Calu3 (cell line): Measurements from ENCODE around the gene GANAB. TPM values are rescaled to one million over a fixed set of nuclear protein-coding genes. Genes with fewer than 3 reads are reported as not detected.

Experiments
- BruUV-seq: library from RNA; stranded (reverse); fragments of 400-500 nt; replicated peaks from 2 replicates; lab custom pipeline; 2021; lab: Mats Ljungman, UMichigan
- CTCF ChIA-PET: fragments of 300-600 bp; sonication (Branson Sonifier 250); formaldehyde crosslinking; loops from one replicate; lab custom pipeline; 2022; ENCODE audit warnings: antibody characterized with exemption; lab: Charles Lee
- DNase-seq: peaks from one replicate; pipeline ENCODE4 v3.0.0; 2022
- H3K27ac Mint-ChIP-seq: one replicate; pipeline ENCODE4 v1.8.0; 2022; ENCODE audit warnings: mixed read lengths; ENCODE audit not compliant: unreplicated experiment
- H3K27me3 Mint-ChIP-seq: one replicate; pipeline ENCODE4 v1.8.0; 2022; ENCODE audit warnings: mixed read lengths; ENCODE audit not compliant: unreplicated experiment
- H3K36me3 Mint-ChIP-seq: one replicate; pipeline ENCODE4 v1.8.0; 2022; ENCODE audit warnings: mild to moderate bottlenecking, moderate library complexity, mixed read lengths; ENCODE audit not compliant: insufficient read depth, unreplicated experiment
- H3K4me1 Mint-ChIP-seq: one replicate; pipeline ENCODE4 v1.8.0; 2022; ENCODE audit warnings: mild to moderate bottlenecking, low read depth, mixed read lengths; ENCODE audit not compliant: unreplicated experiment
- H3K4me3 Mint-ChIP-seq: one replicate; pipeline ENCODE4 v1.8.0; 2022; ENCODE audit warnings: mild to moderate bottlenecking, low read depth, moderate library complexity, mixed read lengths; ENCODE audit not compliant: unreplicated experiment
- H3K9me3 Mint-ChIP-seq: one replicate; pipeline ENCODE4 v1.8.0; 2022; ENCODE audit warnings: low read depth, mixed read lengths; ENCODE audit not compliant: unreplicated experiment
- intact Hi-C: fragments of 100-400 bp; cut with micrococcal nuclease; formaldehyde crosslinking; loops from one replicate; pipeline ENCODE4 v1.10.0; 2022; ENCODE audit not compliant: unreplicated experiment
- total RNA-seq: library from RNA; stranded (reverse); gene quantifications from 2 replicates; pipeline ENCODE4 v1.2.3, GENCODE V29; 2022
- TF ChIP-seq, protein P1 (sequence below): fragments of 200-600 bp; IDR thresholded peaks from one replicate; pipeline ENCODE4 v1.8.0; 2022; ENCODE audit warnings: antibody characterized with exemption; ENCODE audit not compliant: unreplicated experiment

The GANAB gene
- total RNA-seq, 1 experiment from 2014 or later = 377 TPM

DNA sequence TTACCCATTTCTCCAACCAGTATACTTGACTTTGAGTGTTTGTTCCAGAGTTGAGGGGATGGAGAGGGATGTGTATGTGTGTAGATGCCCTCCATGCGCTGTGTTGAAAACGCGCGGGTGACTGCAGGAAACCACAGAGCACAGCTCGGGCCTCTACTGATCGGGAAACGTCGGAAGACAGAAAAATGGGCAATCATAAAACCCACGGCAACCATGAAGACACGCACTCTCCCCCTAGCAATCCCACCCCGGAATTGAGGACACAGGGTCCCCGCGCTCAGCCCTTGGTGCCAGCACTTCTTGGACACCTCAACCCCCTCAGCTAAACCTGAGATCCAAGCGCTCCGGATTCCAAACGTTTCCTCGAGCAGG, 24.8 kb upstream of the GANAB start:
- Mint-ChIP-seq H3K4me1 (peaks cover 9% of the 10 kb centered on the region), H3K27ac (peak overlapping the region; percentile 98), H3K36me3 (peaks cover 89% of the 10 kb centered on the region), H3K4me3 (peak overlapping the region; percentile 99), H3K27me3 (no peaks in the 10 kb centered on the region), H3K9me3 (no peaks in the 10 kb centered on the region)
- DNase-seq = peak; percentile 24
- TF ChIP-seq, protein P1, sequence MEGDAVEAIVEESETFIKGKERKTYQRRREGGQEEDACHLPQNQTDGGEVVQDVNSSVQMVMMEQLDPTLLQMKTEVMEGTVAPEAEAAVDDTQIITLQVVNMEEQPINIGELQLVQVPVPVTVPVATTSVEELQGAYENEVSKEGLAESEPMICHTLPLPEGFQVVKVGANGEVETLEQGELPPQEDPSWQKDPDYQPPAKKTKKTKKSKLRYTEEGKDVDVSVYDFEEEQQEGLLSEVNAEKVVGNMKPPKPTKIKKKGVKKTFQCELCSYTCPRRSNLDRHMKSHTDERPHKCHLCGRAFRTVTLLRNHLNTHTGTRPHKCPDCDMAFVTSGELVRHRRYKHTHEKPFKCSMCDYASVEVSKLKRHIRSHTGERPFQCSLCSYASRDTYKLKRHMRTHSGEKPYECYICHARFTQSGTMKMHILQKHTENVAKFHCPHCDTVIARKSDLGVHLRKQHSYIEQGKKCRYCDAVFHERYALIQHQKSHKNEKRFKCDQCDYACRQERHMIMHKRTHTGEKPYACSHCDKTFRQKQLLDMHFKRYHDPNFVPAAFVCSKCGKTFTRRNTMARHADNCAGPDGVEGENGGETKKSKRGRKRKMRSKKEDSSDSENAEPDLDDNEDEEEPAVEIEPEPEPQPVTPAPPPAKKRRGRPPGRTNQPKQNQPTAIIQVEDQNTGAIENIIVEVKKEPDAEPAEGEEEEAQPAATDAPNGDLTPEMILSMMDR = no peak
- intact Hi-C loops = no loop called here
- BruUV-seq = no TSS peak
- CTCF ChIA-PET = interaction anchor here (0.6 to 1.8 kb wide), 6 partner anchors 10 to 83 kb away, joined by 3 to 8 read pairs (median 4); partner anchors contain the start of genes MTA2, TTC9C and ZBTB3

DNA sequence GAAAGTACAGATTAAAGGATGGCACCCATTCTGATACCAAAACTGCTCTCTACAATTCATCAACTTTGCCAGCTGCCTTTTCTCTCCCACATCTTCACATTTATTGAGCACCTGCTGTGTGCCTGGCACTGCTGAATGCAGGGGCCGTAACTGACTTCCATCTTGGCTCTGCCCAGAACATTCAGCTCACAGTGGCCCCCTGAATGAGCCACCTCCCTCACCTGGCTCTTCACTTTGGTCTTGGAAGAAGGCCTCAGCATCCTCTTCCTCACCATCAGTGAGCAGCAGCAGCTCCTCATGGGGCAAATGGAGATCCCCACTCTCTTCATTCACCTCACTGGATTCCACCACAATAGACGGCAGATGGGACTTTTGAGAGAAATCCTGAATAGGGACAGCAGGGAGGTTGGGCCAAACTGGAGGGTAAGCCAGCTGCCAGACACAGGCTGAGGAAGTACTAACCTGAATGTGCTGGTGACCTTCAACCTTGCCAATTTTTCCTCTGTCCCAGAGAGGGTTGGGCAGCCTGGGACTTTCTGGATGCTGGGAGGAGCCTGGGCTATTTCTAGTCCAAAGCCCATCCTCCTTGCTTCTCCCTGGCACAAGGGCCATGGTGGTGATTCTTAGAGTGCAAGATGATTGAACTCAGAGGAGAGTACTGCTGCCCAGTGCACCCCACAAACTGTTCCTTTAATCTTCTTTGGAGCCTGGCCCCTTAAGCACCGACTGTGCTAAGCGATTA, 23.2 kb upstream of the GANAB start:
- no peak for DNase-seq
- H3K27me3 Mint-ChIP-seq = no peaks in the 10 kb centered on the region
- no TSS peak for BruUV-seq
- peaks cover 9% of the 10 kb centered on the region for H3K4me1 Mint-ChIP-seq
- intact Hi-C loops = no loop called here
- CTCF ChIA-PET = interaction anchor here (0.7 kb wide), 1 partner anchor 58 kb away, joined by 4 read pairs; the partner anchor contains the start of gene HNRNPUL2
- no peaks in the 10 kb centered on the region for H3K9me3 Mint-ChIP-seq
- H3K36me3 Mint-ChIP-seq = peaks cover 90% of the 10 kb centered on the region
- TF ChIP-seq, protein P1 = no peak
- no peak overlapping the region for H3K27ac Mint-ChIP-seq
- H3K4me3 Mint-ChIP-seq = no peak overlapping the region

DNA sequence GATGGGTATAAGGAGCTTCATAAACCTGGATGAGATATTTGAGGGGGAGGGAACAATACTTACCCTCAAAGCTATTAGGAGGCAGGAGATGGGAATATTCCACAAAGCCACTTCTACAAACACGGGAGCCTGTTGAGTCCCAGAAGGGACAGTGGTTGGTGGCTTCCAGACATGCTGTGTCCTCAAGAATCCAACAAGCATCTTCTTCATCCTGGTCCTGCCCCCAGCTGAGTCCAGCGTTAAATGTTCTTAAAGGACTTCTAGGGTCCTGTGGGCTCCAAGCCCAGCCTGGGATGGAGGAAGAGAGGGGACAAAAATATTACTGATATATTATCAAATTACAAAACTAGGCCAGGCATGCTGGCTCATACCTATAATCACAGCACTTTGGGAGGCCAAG, 21.0 kb upstream of the GANAB start:
- Mint-ChIP-seq H3K27ac (no peak overlapping the region), H3K4me3 (no peak overlapping the region), H3K36me3 (peaks cover 90% of the 10 kb centered on the region), H3K4me1 (peaks cover 9% of the 10 kb centered on the region), H3K27me3 (no peaks in the 10 kb centered on the region), H3K9me3 (no peaks in the 10 kb centered on the region)
- intact Hi-C loops = no loop called here
- no TSS peak for BruUV-seq
- no peak for DNase-seq
- CTCF ChIA-PET = interaction anchor here (0.5 to 0.6 kb wide), 3 partner anchors 37 to 162 kb away, joined by 3 to 5 read pairs (median 3); no protein-coding TSS in a partner anchor
- TF ChIP-seq, protein P1 = no peak

DNA sequence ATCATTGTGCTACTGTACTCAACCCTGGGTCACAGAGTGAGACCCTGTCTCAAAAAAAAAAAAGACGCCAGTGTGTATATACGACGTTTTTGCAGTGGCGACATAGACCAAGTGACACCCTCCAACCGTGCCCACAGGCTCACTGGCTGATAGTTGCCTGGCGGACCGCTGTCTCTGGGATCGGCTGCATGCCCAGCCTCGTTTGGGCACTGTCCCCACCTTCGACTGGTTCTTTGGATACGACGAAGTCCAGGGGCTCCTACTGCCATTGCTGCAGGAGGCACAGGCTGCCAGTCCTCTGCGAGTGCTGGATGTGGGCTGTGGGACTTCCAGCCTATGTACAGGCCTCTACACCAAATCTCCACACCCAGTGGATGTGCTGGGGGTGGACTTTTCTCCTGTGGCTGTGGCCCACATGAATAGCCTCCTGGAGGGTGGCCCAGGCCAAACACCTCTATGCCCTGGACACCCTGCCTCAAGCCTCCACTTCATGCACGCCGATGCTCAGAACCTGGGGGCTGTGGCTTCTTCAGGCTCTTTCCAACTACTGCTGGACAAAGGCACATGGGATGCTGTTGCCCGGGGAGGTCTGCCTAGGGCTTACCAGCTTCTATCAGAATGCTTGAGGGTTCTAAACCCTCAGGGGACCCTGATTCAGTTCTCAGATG, 20.0 kb upstream of the GANAB start:
- CTCF ChIA-PET = interaction anchor here (0.6 kb wide), 1 partner anchor 82 kb away, joined by 7 read pairs; no protein-coding TSS in a partner anchor
- peak overlapping the region; percentile 91 for H3K4me3 Mint-ChIP-seq
- intact Hi-C loops = no loop called here
- no peaks in the 10 kb centered on the region for H3K27me3 Mint-ChIP-seq
- H3K9me3 Mint-ChIP-seq = no peaks in the 10 kb centered on the region
- BruUV-seq = no TSS peak
- H3K36me3 Mint-ChIP-seq = peaks cover 79% of the 10 kb centered on the region
- H3K4me1 Mint-ChIP-seq = peaks cover 9% of the 10 kb centered on the region
- no peak for DNase-seq
- peak overlapping the region; percentile 66 for H3K27ac Mint-ChIP-seq
- TF ChIP-seq, protein P1 = no peak
